Stimulated activated CD8-positive, alpha-beta memory T cell treated with anti-CD3 and anti-CD28 coated beads, Interleukin-12 subunit alpha, Interleukin-12 subunit beta, amount 100 ng/mL, for 1 hour (primary cell): ENCODE measurements around the gene GSPT1.
"Not testable (repeated sequence)": the region's sequence is repeated elsewhere in the genome, so short reads cannot be mapped to it uniquely, and the experiment has no call there.

Experiments
- DNase-seq: peaks from one replicate; pipeline ENCODE4 v3.0.0-alpha.2; 2020; ENCODE audit warnings: low read depth

Gene GSPT1

GRCh38 chr16:11915644-11916523, at the start of gene GSPT1:
GSPT1 (minus strand) TSS chr16:11915956; CDS start chr16:11915720, 236 bp downstream.
- DNase-seq = peak; percentile 99

DNA sequence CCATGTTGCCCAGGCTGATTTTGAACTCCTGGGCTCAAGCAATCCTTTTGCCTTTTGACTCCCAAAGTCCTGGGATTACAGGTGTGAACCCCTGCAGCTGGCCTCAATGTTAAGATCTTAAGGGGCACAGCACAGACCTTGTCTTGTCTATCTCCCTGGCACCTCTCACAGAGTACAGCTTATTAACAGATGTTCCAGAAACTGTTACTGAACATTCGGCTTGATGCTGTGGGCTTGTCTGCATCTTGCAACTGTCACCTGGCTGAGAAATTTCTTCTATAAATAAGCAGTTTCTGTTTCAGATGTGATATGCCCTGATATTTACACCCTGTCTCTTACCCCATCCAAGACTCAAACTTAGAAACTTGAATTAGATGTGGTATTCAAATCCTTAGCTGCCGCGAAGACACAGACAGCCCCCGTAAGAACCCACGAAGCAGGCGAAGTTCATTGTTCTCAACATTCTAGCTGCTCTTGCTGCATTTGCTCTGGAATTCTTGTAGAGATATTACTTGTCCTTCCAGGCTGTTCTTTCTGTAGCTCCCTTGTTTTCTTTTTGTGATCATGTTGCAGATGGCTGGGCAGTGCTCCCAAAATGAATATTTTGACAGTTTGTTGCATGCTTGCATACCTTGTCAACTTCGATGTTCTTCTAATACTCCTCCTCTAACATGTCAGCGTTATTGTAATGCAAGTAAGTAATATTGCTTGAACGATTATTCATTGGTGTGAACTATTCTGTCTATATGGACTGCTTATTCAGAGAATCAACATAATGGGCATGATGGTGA, 49.2 kb upstream of the GSPT1 start, which contains the start of gene TNFRSF17:
TNFRSF17 (plus strand) TSS at position 450 of the 791 bp plus-strand sequence; CDS start at position 565, 115 bp downstream.
- no peak for DNase-seq

DNA sequence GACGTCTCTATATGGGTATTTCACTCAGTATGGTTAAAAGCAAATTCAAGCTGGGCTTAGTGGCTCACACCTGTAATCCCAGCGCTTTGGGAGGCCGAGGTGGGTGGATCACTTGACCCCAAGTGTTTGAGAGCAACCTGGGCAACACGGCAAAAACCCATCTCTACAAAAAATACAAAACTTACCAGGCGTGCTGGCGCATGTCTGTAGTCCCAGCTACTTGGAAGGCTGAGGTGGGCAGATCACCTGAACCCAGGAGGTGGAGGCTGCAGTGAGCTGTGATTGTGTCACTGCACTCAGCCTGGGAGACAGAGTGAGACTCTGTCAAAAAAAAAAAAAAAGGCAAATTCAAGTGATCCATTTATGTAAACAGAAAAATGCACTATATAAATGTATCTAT, 48.0 kb upstream of the GSPT1 start:
- no peak for DNase-seq

GRCh38 chr16:11962978-11963377, 47.2 kb upstream of the GSPT1 start:
- not testable (repeated sequence) for DNase-seq

DNA sequence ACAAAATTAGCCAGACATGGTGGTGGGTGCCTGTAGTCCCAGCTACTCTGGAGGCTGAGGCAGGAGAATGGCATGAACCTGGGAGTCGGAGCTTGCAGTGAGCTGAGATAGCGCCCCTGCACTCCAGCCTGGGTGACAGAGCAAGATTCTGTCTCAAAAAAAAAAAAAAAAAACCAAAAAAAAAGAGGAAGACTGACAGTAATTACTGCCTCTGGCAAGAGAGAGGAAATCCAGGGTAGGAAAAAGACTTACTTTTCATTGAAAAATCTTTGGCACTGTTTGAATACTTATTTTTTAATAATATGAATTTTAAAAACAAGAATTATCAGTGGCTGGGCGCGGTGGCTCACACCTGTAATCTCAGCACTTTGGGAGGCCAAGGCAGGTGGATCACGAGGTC, 46.7 kb upstream of the GSPT1 start:
- not testable (repeated sequence) for DNase-seq

- no peak for DNase-seq
Measured at GRCh38 chr16:11957591-11958395, 42.0 kb upstream of the GSPT1 start.

DNA sequence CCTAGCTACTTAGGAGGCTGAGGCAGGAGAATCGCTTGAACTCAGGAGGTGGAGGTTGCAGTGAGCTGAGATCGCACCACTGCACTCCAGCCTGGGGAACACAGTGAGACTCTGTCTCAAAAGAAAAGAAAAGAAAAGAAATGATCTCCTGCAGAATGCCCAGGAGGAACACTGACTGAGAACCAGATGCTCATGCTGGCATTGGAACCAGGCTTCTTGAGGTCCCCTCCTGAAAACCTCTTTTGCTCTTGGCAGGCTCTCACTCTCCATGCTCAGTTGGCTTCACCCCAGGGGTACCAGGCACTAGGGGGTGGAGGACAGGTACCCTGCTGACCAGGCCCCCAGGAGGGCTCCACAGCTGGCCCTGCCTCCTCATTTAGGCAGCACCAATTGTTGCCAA, 40.8 kb upstream of the GSPT1 start:
- no peak for DNase-seq

DNA sequence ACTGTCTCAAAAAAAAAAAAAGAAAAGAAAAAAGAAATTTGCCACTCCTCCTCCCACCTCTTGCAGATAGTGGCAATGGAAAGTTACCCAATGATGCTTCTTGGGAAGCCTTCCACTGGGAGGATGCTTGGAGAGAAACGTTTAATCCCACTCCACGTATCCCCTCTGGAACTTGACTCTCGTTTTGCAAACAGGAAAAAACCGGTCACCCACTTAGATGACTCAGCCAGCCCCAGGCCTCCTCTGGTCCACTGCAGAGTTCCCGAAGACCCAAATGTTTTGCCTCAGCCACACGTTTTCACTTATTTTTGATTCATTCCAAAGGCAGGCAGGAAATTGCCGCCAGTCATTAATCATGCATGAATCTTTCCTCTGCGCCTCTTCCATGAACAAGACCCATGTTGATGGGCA, 40.0 kb upstream of the GSPT1 start:
- no peak for DNase-seq

- not testable (repeated sequence) for DNase-seq
Measured at GRCh38 chr16:11953576-11953975, 37.8 kb upstream of the GSPT1 start.

GRCh38 chr16:11950388-11950787, 34.6 kb upstream of the GSPT1 start:
- DNase-seq = no peak

DNA sequence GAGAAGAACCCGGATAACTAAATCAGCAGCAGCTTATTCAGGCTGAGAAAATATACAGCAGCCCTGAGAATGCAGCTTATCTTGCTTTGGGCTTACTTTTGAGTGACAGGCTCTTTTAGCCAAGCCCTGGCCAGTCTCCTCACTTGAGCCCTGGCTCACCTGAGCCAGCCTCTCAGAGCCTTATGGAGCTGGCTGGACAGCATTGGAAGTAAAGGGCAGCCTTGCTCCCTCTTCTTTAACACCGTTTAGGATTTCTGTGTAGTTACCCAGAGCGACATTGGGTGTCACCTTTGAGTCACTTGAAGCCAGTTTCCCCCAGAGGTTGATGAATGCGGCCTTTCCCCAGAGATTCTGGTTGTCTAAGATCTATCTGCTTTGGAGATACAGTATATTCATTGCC, 33.8 kb upstream of the GSPT1 start:
- DNase-seq = no peak

GRCh38 chr16:11948819-11949218, 33.1 kb upstream of the GSPT1 start:
- no peak for DNase-seq

DNA sequence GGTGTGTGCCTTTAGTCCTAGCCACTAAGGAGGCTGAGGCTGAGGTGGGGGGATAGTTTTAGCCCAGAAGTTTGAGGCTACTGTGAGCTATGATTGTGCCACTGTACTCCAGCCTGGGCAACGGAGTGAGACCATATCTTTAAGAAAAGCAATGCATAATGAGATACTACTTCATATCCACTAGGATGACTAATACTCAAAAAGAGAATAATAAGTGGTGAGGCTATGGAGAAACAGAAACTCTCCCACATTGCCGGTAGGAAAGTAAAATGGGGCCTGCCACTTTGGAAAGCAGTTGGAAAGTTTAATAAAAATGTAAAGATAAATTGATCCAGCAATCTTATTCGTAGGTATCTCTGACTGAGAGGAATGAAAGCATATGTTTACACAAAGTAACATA, 30.7 kb upstream of the GSPT1 start:
- DNase-seq = no peak

DNA sequence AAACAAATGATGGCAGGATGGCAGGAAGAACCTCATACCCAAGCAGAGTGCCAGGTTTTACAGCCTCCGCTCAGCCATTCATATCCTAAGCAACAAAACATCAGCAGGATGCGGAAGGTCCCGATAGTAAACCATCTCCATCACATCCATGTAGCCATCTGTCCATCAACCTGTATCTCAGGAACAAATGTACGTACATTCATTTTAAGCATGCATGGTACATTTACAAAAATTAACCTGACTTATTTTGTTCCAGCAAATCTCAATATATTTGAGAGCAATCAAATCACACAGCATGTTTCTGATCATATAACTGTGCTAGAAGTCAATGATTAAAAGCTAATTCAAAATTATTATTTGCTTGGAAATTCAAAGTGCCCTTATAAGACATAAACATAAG, 26.2 kb upstream of the GSPT1 start, which contains the start of gene NPIPB2:
NPIPB2 (minus strand) TSS at position 101 of the 400 bp plus-strand sequence; CDS start at position 101, 0 bp downstream.
- DNase-seq = not testable (repeated sequence)

DNA sequence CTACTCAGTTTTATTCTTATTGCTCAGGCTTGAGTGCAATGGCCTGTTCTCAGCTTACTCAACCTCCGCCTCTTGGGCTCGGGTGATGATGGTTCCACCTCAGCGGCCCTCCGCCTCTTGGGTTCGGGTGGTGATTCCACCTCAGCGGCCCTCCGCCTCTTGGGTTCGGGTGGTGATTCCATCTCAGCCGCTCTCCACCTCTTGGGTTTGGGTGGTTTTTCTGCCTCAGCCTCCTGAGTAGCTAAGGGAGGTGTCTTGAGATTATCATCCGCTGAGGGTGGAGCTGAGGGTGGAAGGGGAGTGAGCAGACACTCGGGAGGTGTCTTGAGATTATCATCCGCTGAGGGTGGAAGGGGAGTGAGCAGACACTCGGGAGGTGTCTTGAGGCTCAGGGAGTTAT, 11.6 kb upstream of the GSPT1 start:
- DNase-seq = not testable (repeated sequence)

- DNase-seq = not testable (repeated sequence)
Measured at GRCh38 chr16:11924046-11924445, 8.3 kb upstream of the GSPT1 start.

GRCh38 chr16:11916524-11917285, 949 bp upstream of the GSPT1 start:
- no peak for DNase-seq

DNA sequence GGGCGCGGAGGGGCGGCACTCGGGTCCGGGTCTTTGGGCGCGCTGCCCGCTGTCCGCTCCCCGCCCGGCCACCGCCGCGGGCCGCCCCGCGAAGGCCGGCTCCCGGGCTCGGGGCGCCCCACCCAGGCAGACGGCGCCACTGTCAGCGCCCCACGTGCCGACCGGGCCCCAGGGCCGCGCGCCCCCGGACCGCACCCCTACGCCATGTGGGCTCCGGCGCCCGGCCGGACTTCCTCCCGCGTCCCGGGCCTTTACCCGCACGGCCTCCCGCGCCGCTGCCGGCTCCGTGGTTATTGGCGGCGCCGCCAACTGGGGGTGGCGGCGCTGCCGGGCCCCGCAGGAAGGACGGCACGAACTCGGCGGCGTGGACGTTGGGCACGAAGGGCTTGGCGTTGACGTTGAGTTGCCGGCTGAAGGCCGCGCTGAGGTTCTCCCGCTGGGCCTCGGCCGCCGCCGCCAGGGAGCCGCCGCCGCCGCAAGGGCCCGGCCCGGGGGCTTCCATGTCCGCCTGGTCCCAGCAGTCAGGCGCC, 577 bp downstream of the GSPT1 start:
- no peak for DNase-seq

DNA sequence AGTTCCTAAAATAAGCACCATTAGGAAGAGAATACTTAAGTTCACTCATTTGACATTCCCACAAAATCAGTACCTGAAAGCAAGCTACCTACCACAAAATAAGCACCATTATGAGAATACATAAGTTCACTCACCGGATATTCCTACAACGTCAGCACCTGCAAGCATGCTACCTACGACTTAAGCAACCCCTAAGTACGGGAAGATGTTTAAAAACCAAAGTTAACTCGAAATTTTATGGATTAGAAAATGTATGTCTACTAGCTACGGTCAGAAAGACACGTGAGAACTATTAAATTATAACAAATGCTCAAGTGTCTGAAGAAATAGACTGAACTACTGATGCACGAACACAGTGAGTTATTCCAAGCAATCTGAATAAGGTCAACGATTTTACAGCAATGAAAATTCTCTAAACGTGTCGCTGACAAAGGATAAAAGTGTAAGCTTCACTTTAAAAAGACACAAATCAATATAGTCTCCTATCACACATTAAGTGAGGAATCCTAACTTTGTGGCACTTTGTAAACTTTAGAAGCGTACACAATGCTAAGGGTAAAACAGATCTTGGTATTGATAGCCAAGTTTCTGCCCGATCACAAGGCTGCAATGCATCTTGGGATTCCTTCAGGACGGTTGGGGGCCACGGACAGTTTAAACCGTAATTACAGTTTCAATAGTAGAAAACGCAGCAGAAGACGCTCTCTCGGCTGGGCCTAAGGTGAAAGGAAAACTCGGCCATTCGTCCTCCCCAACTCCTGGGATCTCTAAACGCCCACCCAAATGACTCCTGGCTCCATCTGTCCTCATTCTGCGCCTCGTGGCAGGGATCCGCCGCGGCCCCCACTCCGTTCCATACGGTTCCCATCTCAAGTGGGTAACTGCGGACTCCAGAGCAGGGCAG, 1.3 kb downstream of the GSPT1 start:
- DNase-seq = no peak
